ENCODE measurements around the gene REP15. TPM values are rescaled to one million over a fixed set of nuclear protein-coding genes. Genes with fewer than 3 reads are reported as not detected.

Gene REP15
- total RNA-seq, 1 experiment from 2014 or later = 1.4 TPM

- H3K27me3 ChIP-seq (ENCODE audit: insufficient read depth, low read depth) = no peaks in the 10 kb centered on the region
- H3K4me2 ChIP-seq = no peak overlapping the region
- no peaks in the 10 kb centered on the region for H3K36me3 ChIP-seq (ENCODE audit: low read depth)
- POLR2A ChIA-PET (ENCODE audit: unreplicated experiment) = interaction anchor here (0.7 kb wide), 1 partner anchor 667 kb away, joined by 8 read pairs; the partner anchor contains the start of gene MED21
- no peaks in the 10 kb centered on the region for H3K9me2 ChIP-seq (ENCODE audit: insufficient read depth)
- no peaks in the 10 kb centered on the region for H3F3A ChIP-seq (ENCODE audit: insufficient read depth, low read depth)
- H3K4me1 ChIP-seq (replicated peaks; ENCODE audit: insufficient read depth) = no peaks in the 10 kb centered on the region; the same call in 1 of the 2 replicates
- intact Hi-C loops (cut with micrococcal nuclease; ENCODE audit: unreplicated experiment) = no loop called here
- H3K4me3 ChIP-seq = no peak overlapping the region
- H3K79me2 ChIP-seq (ENCODE audit: low read depth) = no peaks in the 10 kb centered on the region
- TF ChIP-seq EZH2 (IDR thresholded peaks at IDR 0.05; ENCODE audit: low read depth) (no peak), CTCF (conservative IDR thresholded peaks at IDR 0.05) (no peak)
- no peaks in the 10 kb centered on the region for H3K9me3 ChIP-seq (ENCODE audit: insufficient read depth, low read depth)
- H2AFZ ChIP-seq = no peak overlapping the region
- CTCF ChIA-PET = interaction anchor here (0.7 kb wide), 1 partner anchor 844 kb away, joined by 3 read pairs; no protein-coding TSS in a partner anchor
- no peak overlapping the region for H3K27ac ChIP-seq
- H4K20me1 ChIP-seq (ENCODE audit: insufficient read depth) = no peaks in the 10 kb centered on the region
- no TSS peak for BruUV-seq (replicated peaks)
- DNase-seq = no peak
Observed at GRCh38 chr12:27689558-27690180, 6.6 kb upstream of the REP15 start.

DNA sequence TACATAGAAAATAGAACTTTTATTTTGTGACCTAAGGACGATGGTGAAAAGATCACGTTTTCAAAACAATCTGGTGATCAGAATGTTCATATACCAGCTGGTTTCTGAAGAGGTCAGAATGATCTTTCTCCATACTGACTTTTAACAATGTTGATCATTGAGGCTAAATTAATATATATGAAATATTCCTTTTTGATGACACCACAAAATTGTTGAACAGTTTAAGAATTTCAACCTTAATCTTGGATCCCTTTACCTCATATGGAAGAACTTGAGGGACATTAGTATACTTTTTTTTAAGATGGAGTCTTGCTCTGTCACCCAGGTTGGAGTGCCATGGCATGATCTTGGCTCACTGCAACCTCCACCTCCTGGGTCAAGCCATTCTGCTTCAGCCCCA is 2.8 kb upstream of the REP15 start:
- Histone ChIP-seq H2AFZ (no peak overlapping the region), H3K9me3 (ENCODE audit: insufficient read depth, low read depth) (no peaks in the 10 kb centered on the region), H3K4me1 (replicated peaks; ENCODE audit: insufficient read depth) (no peaks in the 10 kb centered on the region), H4K20me1 (ENCODE audit: insufficient read depth) (no peaks in the 10 kb centered on the region), H3K36me3 (ENCODE audit: low read depth) (no peaks in the 10 kb centered on the region), H3K27ac (no peak overlapping the region), H3K79me2 (ENCODE audit: low read depth) (no peaks in the 10 kb centered on the region), H3K4me3 (no peak overlapping the region), H3K4me2 (no peak overlapping the region), H3K27me3 (ENCODE audit: insufficient read depth, low read depth) (no peaks in the 10 kb centered on the region), H3F3A (ENCODE audit: insufficient read depth, low read depth) (no peaks in the 10 kb centered on the region), H3K9me2 (ENCODE audit: insufficient read depth) (no peaks in the 10 kb centered on the region)
- BruUV-seq (replicated peaks) = no TSS peak
- no peak for DNase-seq
- CTCF ChIA-PET = no interaction called here
- TF ChIP-seq EZH2 (IDR thresholded peaks at IDR 0.05; ENCODE audit: low read depth) = no peak
- no peak for TF ChIP-seq CTCF (conservative IDR thresholded peaks at IDR 0.05)
- intact Hi-C loops (cut with micrococcal nuclease; ENCODE audit: unreplicated experiment) = no loop called here
- POLR2A ChIA-PET (ENCODE audit: unreplicated experiment) = no interaction called here

DNA sequence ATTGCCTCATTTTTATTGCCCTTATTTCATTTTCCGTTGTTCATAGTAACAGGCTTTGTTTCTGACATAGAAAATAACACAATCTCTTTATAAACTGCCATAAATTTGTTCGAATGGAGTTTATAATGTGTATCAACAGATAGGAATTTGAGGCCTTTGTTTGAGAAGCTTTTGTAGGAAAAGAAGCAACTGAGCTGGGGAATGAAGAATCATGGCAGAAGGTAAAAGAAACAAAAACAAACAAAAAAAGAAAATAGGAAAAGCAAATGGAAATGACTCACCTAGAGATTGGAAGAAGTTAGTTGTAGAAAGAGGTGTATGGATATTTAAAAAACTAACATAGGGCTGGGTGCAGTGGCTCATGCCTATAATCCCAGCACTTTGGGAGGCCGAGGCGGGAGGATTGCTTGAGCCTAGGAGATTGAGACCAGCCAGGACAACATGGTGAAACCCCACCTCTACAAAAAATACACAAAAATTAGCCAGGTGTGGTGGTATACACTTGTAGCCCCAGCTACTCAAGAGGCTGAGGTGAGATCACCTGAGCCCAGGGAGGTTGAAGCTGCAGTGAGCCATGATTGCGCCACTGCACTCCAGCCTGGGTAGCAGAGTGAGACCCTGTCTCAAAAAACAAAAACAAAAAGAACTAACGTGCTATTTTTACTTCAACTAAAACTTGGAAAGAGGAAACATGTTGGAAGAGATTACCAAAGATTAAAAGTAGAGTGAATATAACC is 523 bp upstream of the REP15 start:
- intact Hi-C loops (cut with micrococcal nuclease; ENCODE audit: unreplicated experiment) = no loop called here
- H3K4me3 ChIP-seq = no peak overlapping the region
- no peak for DNase-seq
- no peak overlapping the region for H3K27ac ChIP-seq
- no TSS peak for BruUV-seq (replicated peaks)
- POLR2A ChIA-PET (ENCODE audit: unreplicated experiment) = no interaction called here
- CTCF ChIA-PET = no interaction called here
- H3K36me3 ChIP-seq (ENCODE audit: low read depth) = no peaks in the 10 kb centered on the region
- H3K4me2 ChIP-seq = no peak overlapping the region
- no peaks in the 10 kb centered on the region for H3K79me2 ChIP-seq (ENCODE audit: low read depth)
- no peak for TF ChIP-seq CTCF (conservative IDR thresholded peaks at IDR 0.05)
- no peak for TF ChIP-seq EZH2 (IDR thresholded peaks at IDR 0.05; ENCODE audit: low read depth)
- H2AFZ ChIP-seq = no peak overlapping the region
- H3K27me3 ChIP-seq (ENCODE audit: insufficient read depth, low read depth) = no peaks in the 10 kb centered on the region
- no peaks in the 10 kb centered on the region for H4K20me1 ChIP-seq (ENCODE audit: insufficient read depth)
- no peaks in the 10 kb centered on the region for H3K9me2 ChIP-seq (ENCODE audit: insufficient read depth)
- H3K9me3 ChIP-seq (ENCODE audit: insufficient read depth, low read depth) = no peaks in the 10 kb centered on the region
- H3K4me1 ChIP-seq (replicated peaks; ENCODE audit: insufficient read depth) = no peaks in the 10 kb centered on the region
- H3F3A ChIP-seq (ENCODE audit: insufficient read depth, low read depth) = no peaks in the 10 kb centered on the region
